Testis (tissue), 2 donors: ENCODE measurements around the gene NOC4L.

Source experiments
- POLR2A ChIP-seq: fragments of 450-650 bp; IDR thresholded peaks from one replicate; pipeline ENCODE4 v1.6.1; 2017; ENCODE audit warnings: antibody characterized with exemption, mild to moderate bottlenecking, moderate library complexity
- TF ChIP-seq, protein P1 (sequence below), 3 experiments: fragments of 450-650 bp in 2 of 3; fragments of 200-600 bp in 1 of 3; sonication (generic) in 1 of 3; IDR thresholded peaks; one replicate each; pipeline ENCODE4 v1.5.1; 2016 to 2019; ENCODE audit warnings: antibody characterized with exemption in 3 of 3, mild to moderate bottlenecking in 2 of 3, moderate library complexity in 1 of 3

GRCh38 chr12:132110677-132111076, 33.6 kb upstream of the NOC4L start:
- no peak for TF ChIP-seq POLR2A
- TF ChIP-seq, protein P1, sequence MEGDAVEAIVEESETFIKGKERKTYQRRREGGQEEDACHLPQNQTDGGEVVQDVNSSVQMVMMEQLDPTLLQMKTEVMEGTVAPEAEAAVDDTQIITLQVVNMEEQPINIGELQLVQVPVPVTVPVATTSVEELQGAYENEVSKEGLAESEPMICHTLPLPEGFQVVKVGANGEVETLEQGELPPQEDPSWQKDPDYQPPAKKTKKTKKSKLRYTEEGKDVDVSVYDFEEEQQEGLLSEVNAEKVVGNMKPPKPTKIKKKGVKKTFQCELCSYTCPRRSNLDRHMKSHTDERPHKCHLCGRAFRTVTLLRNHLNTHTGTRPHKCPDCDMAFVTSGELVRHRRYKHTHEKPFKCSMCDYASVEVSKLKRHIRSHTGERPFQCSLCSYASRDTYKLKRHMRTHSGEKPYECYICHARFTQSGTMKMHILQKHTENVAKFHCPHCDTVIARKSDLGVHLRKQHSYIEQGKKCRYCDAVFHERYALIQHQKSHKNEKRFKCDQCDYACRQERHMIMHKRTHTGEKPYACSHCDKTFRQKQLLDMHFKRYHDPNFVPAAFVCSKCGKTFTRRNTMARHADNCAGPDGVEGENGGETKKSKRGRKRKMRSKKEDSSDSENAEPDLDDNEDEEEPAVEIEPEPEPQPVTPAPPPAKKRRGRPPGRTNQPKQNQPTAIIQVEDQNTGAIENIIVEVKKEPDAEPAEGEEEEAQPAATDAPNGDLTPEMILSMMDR (IDR thresholded peaks at IDR 0.05): no peak
